H9 (cell line): ENCODE data around the gene CCDC63. TPM values are rescaled to one million over a fixed set of nuclear protein-coding genes. Genes with fewer than 3 reads are reported as not detected.

Experiments used
- DNase-seq: peaks from one replicate; pipeline ENCODE4 v3.0.0-alpha.2; 2017
- H2AFZ ChIP-seq: one replicate; pipeline ENCODE4 v1.6.1; 2013; ENCODE audit warnings: mild to moderate bottlenecking, low read length, control low read depth, moderate library complexity
- H2AK5ac ChIP-seq: 2 replicates; pipeline ENCODE4 v1.6.1; 2013; ENCODE audit warnings: low read length, control low read depth, mixed read lengths; ENCODE audit not compliant: insufficient read length
- H2BK120ac ChIP-seq: one replicate; pipeline ENCODE4 v1.6.1; 2013; ENCODE audit warnings: low read depth, mild to moderate bottlenecking, low read length, control low read depth, inconsistent platforms; ENCODE audit not compliant: poor library complexity, severe bottlenecking
- H2BK12ac ChIP-seq: 2 replicates; pipeline ENCODE4 v1.6.1; 2013; ENCODE audit warnings: low read length, control low read depth, mixed read lengths, low read depth; ENCODE audit not compliant: insufficient read length
- H2BK15ac ChIP-seq: 2 replicates; pipeline ENCODE4 v1.6.1; 2013; ENCODE audit warnings: low read depth, low read length, control low read depth
- H2BK20ac ChIP-seq: one replicate; pipeline ENCODE4 v1.6.1; 2013; ENCODE audit warnings: low read depth, mild to moderate bottlenecking, low read length, control low read depth, inconsistent platforms; ENCODE audit not compliant: poor library complexity, severe bottlenecking
- H2BK5ac ChIP-seq: 2 replicates; pipeline ENCODE4 v1.6.1; 2013; ENCODE audit warnings: low read length, control low read depth, mixed read lengths; ENCODE audit not compliant: insufficient read length
- H3K14ac ChIP-seq: 2 replicates; pipeline ENCODE4 v1.6.1; 2013; ENCODE audit warnings: low read length, control low read depth; ENCODE audit not compliant: insufficient read depth
- H3K18ac ChIP-seq: 2 replicates; pipeline ENCODE4 v1.6.1; 2013; ENCODE audit warnings: low read depth, mild to moderate bottlenecking, mixed read lengths, low read length, control low read depth; ENCODE audit not compliant: insufficient read length
- H3K23ac ChIP-seq: 2 replicates; pipeline ENCODE4 v1.6.1; 2013; ENCODE audit warnings: low read length, control low read depth, mixed read lengths, low read depth; ENCODE audit not compliant: insufficient read length
- H3K23me2 ChIP-seq: 2 replicates; pipeline ENCODE4 v1.6.1; 2013; ENCODE audit warnings: low read depth, mild to moderate bottlenecking, mixed read lengths, low read length, control low read depth; ENCODE audit not compliant: insufficient read length, poor library complexity, severe bottlenecking
- H3K27ac ChIP-seq: 2 replicates; pipeline ENCODE4 v1.5.1; 2013; ENCODE audit warnings: low read length, control low read depth, mixed read lengths, low read depth; ENCODE audit not compliant: insufficient read length
- H3K27me3 ChIP-seq: 2 replicates; pipeline ENCODE4 v1.6.1; 2013; ENCODE audit warnings: low read length, control low read depth, inconsistent platforms; ENCODE audit not compliant: insufficient read depth
- H3K4ac ChIP-seq: 2 replicates; pipeline ENCODE4 v1.6.1; 2013; ENCODE audit warnings: low read depth, mild to moderate bottlenecking, control low read depth, inconsistent platforms, low read length, moderate library complexity
- H3K4me1 ChIP-seq: 2 replicates; pipeline ENCODE4 v1.6.1; 2013; ENCODE audit warnings: low read length, control low read depth, inconsistent platforms; ENCODE audit not compliant: insufficient read depth
- H3K4me2 ChIP-seq: 2 replicates; pipeline ENCODE4 v1.6.1; 2013; ENCODE audit warnings: low read length, control low read depth, mixed read lengths; ENCODE audit not compliant: insufficient read length, insufficient read depth
- H3K56ac ChIP-seq: 2 replicates; pipeline ENCODE4 v1.6.1; 2013; ENCODE audit warnings: low read depth, mild to moderate bottlenecking, mixed read lengths, low read length, control low read depth; ENCODE audit not compliant: insufficient read length
- H3K79me1 ChIP-seq: 2 replicates; pipeline ENCODE4 v1.6.1; 2013; ENCODE audit warnings: low read depth, mild to moderate bottlenecking, moderate library complexity, low read length, control low read depth, inconsistent platforms; ENCODE audit not compliant: insufficient read depth, poor library complexity, severe bottlenecking
- H3K79me2 ChIP-seq: 2 replicates; pipeline ENCODE4 v1.6.1; 2013; ENCODE audit warnings: low read length, control low read depth, inconsistent platforms; ENCODE audit not compliant: insufficient read depth
- H3K9ac ChIP-seq: 2 replicates; pipeline ENCODE4 v1.6.1; 2013; ENCODE audit warnings: low read length, control low read depth, mixed read lengths; ENCODE audit not compliant: insufficient read length; ENCODE audit errors: extremely low read depth
- H3K9me3 ChIP-seq: one replicate; pipeline ENCODE4 v1.6.1; 2013; ENCODE audit warnings: low read depth, low read length, inconsistent platforms; ENCODE audit not compliant: control insufficient read depth
- H3T11ph ChIP-seq: one replicate; pipeline ENCODE4 v1.6.1; 2013; ENCODE audit warnings: mild to moderate bottlenecking, low read length, control low read depth, inconsistent platforms
- H4K20me1 ChIP-seq: one replicate; pipeline ENCODE4 v1.6.1; 2013; ENCODE audit not compliant: control insufficient read depth, insufficient read length, insufficient read depth
- H4K5ac ChIP-seq: 2 replicates; pipeline ENCODE4 v1.6.1; 2013; ENCODE audit warnings: low read depth, mild to moderate bottlenecking, mixed read lengths, low read length, control low read depth; ENCODE audit not compliant: insufficient read length
- H4K8ac ChIP-seq: replicated peaks from 2 replicates; pipeline ENCODE4 v1.6.1; 2013; ENCODE audit warnings: low read length, control low read depth, mixed read lengths, low read depth; ENCODE audit not compliant: insufficient read length
- H4K91ac ChIP-seq: 2 replicates; pipeline ENCODE4 v1.6.1; 2013; ENCODE audit warnings: low read depth, mild to moderate bottlenecking, moderate library complexity, mixed read lengths, low read length, control low read depth; ENCODE audit not compliant: insufficient read length
- H3K27ac Mint-ChIP-seq, 3 experiments: 2 replicates in 2 of 3; 3 replicates in 1 of 3; pipeline ENCODE4 v1.8.0; 2020 to 2021; ENCODE audit warnings: mixed read lengths in 3 of 3, mild to moderate bottlenecking in 1 of 3, moderate library complexity in 1 of 3
- H3K27me3 Mint-ChIP-seq: 2 replicates; pipeline ENCODE4 v1.8.0; 2021; ENCODE audit warnings: low read depth, mild to moderate bottlenecking, moderate library complexity, mixed read lengths
- H3K36me3 Mint-ChIP-seq, 3 experiments: 2 replicates in 2 of 3; 3 replicates in 1 of 3; pipeline ENCODE4 v1.8.0; 2020 to 2021; ENCODE audit warnings: low read depth in 3 of 3, mixed read lengths in 3 of 3; ENCODE audit not compliant: insufficient read depth in 1 of 3
- H3K4me1 Mint-ChIP-seq, 2 experiments: 2 replicates each; pipeline ENCODE4 v1.8.0; 2020; ENCODE audit warnings: mixed read lengths in 2 of 2
- H3K4me3 Mint-ChIP-seq, 2 experiments: 2 replicates in 1 of 2; 3 replicates in 1 of 2; pipeline ENCODE4 v1.8.0; 2020 to 2021; ENCODE audit warnings: mild to moderate bottlenecking in 2 of 2, mixed read lengths in 2 of 2, moderate library complexity in 1 of 2
- H3K9me3 Mint-ChIP-seq, 2 experiments: 2 replicates in 1 of 2; 3 replicates in 1 of 2; pipeline ENCODE4 v1.8.0; 2020; ENCODE audit warnings: mild to moderate bottlenecking in 2 of 2, mixed read lengths in 2 of 2, moderate library complexity in 1 of 2
- CTCF ChIP-seq: fragments of 200-600 bp; sonication (generic); conservative IDR thresholded peaks from 3 replicates; pipeline ENCODE4 v1.8.0; 2021; ENCODE audit warnings: antibody characterized with exemption, mild to moderate bottlenecking
- WGBS: extraction: QIAGEN DNeasy Blood & Tissue Kit; methylation state at CpG from one replicate; pipeline ENCODE4 v1.1.7; 2013; ENCODE audit warnings: missing lambda C conversion rate, low lambda C conversion rate, mixed read lengths; ENCODE audit not compliant: insufficient read length; ENCODE audit errors: extremely low coverage; 5-methylcytosine and 5-hydroxymethylcytosine counted together
- total RNA-seq: library from RNA; stranded (reverse); gene quantifications from 2 replicates; pipeline ENCODE4 v1.2.1, GENCODE V29; 2021

The CCDC63 gene
- total RNA-seq, 1 experiment from 2014 or later: 0.77 TPM

GRCh38 chr12:110929818-110930217 lies 83.0 kb downstream of the CCDC63 start:
- no peaks in the 10 kb centered on the region for H3K79me2 ChIP-seq
- no peaks in the 10 kb centered on the region for H3K79me1 ChIP-seq
- no peak overlapping the region for H3K4ac ChIP-seq
- H3K4me2 ChIP-seq: no peak overlapping the region
- WGBS: no CpG with 5 or more reads among the region's 1 CpG
- H2BK12ac ChIP-seq: no peak overlapping the region
- no peak overlapping the region for H2AK5ac ChIP-seq
- no peak overlapping the region for H2AFZ ChIP-seq
- no peak overlapping the region for H3K56ac ChIP-seq
- Mint-ChIP-seq H3K4me3 (no peak overlapping the region), H3K27ac (no peak overlapping the region), H3K4me1 (peaks cover 30 to 31% of the 10 kb centered on the region in 2 experiments), H3K9me3 (0 out of 5 replicates have a peak, but pooled peaks cover 0 to 4% of the 10 kb centered on the region in 2 experiments), H3K36me3 (no peaks in the 10 kb centered on the region; a peak in 1 of 7 replicates), H3K27me3 (peaks cover 2% of the 10 kb centered on the region; the same call in 1 of the 2 replicates)
- no peak overlapping the region for H3T11ph ChIP-seq
- H3K18ac ChIP-seq: no peak overlapping the region
- no peak for DNase-seq
- H3K9ac ChIP-seq: no peak overlapping the region
- no peaks in the 10 kb centered on the region for H3K27me3 ChIP-seq
- 0 out of 2 replicates have a peak, but pooled peaks cover 1% of the 10 kb centered on the region for H3K4me1 ChIP-seq
- H4K20me1 ChIP-seq: no peaks in the 10 kb centered on the region
- H3K23ac ChIP-seq: no peak overlapping the region
- H3K23me2 ChIP-seq: no peaks in the 10 kb centered on the region
- TF ChIP-seq CTCF: no peak
- no peaks in the 10 kb centered on the region for H3K9me3 ChIP-seq
- no peak overlapping the region for H2BK15ac ChIP-seq
- H4K91ac ChIP-seq: no peak overlapping the region
- no peak overlapping the region for H2BK20ac ChIP-seq
- H2BK120ac ChIP-seq: no peak overlapping the region
- no peak overlapping the region for H4K5ac ChIP-seq
- H4K8ac ChIP-seq: no peak overlapping the region
- no peak overlapping the region for H2BK5ac ChIP-seq
- H3K14ac ChIP-seq: no peak overlapping the region
- H3K27ac ChIP-seq: no peak overlapping the region
